GM23338 (cell line): ENCODE data around the gene PAEP. TPM values are rescaled to one million over a fixed set of nuclear protein-coding genes. Genes with fewer than 3 reads are reported as not detected.

ENCODE experiments used
- ATAC-seq: fragments of 200-7000 bp; cut with Tn5 transposase; 3 replicates; pipeline ENCODE4 v1.9.1; 2020
- DNase-seq: peaks from one replicate; pipeline ENCODE4 v3.0.0-alpha.2; 2015; ENCODE audit warnings: low spot score
- H2AFZ ChIP-seq: fragments of 200-600 bp; sonication (generic); 2 replicates; pipeline ENCODE4 v1.8.0; 2016; ENCODE audit warnings: antibody characterized with exemption, mild to moderate bottlenecking, moderate library complexity
- H3F3A ChIP-seq: fragments of 200-600 bp; sonication (generic); replicated peaks from 2 replicates; pipeline ENCODE4 v1.8.0; 2017; ENCODE audit warnings: antibody characterized with exemption, mixed run types, low read depth
- H3K27ac ChIP-seq: fragments of 200-600 bp; sonication (generic); 2 replicates; pipeline ENCODE4 v1.6.1; 2016; ENCODE audit warnings: low read depth
- H3K27me3 ChIP-seq: fragments of 200-600 bp; sonication (generic); 2 replicates; pipeline ENCODE4 v1.8.0; 2016; ENCODE audit warnings: mild to moderate bottlenecking, mixed run types, moderate library complexity; ENCODE audit not compliant: insufficient read depth
- H3K36me3 ChIP-seq: fragments of 200-600 bp; sonication (generic); 2 replicates; pipeline ENCODE4 v1.8.0; 2016; ENCODE audit warnings: mild to moderate bottlenecking; ENCODE audit not compliant: insufficient read depth
- H3K4me1 ChIP-seq: fragments of 200-600 bp; sonication (generic); 2 replicates; pipeline ENCODE4 v1.8.0; 2016; ENCODE audit warnings: mild to moderate bottlenecking, moderate library complexity; ENCODE audit not compliant: insufficient read depth
- H3K4me2 ChIP-seq: fragments of 200-600 bp; sonication (generic); 2 replicates; pipeline ENCODE4 v1.7.1; 2017; ENCODE audit warnings: mixed run types
- H3K4me3 ChIP-seq: fragments of 200-600 bp; sonication (generic); 2 replicates; pipeline ENCODE4 v1.6.1; 2016; ENCODE audit warnings: mixed run types
- H3K79me2 ChIP-seq: fragments of 200-600 bp; sonication (generic); replicated peaks from 2 replicates; pipeline ENCODE4 v1.8.0; 2017; ENCODE audit warnings: mild to moderate bottlenecking; ENCODE audit not compliant: insufficient read depth
- H3K9me2 ChIP-seq: fragments of 200-600 bp; sonication (generic); 2 replicates; pipeline ENCODE4 v1.8.0; 2017; ENCODE audit not compliant: insufficient read depth
- H4K20me1 ChIP-seq: fragments of 200-600 bp; sonication (generic); replicated peaks from 2 replicates; pipeline ENCODE4 v1.8.0; 2017; ENCODE audit warnings: mild to moderate bottlenecking; ENCODE audit not compliant: insufficient read depth
- H3K27ac Mint-ChIP-seq: 2 replicates; pipeline ENCODE4 v1.8.0; 2020; ENCODE audit warnings: inconsistent platforms, mild to moderate bottlenecking, moderate library complexity, mixed read lengths
- H3K27me3 Mint-ChIP-seq: 3 replicates; pipeline ENCODE4 v1.8.0; 2022; ENCODE audit warnings: low read depth, mild to moderate bottlenecking, moderate library complexity, mixed read lengths, inconsistent platforms; ENCODE audit not compliant: insufficient read depth, poor library complexity
- H3K36me3 Mint-ChIP-seq: 3 replicates; pipeline ENCODE4 v1.8.0; 2021; ENCODE audit warnings: low read depth, mild to moderate bottlenecking, inconsistent platforms, moderate library complexity, mixed read lengths
- H3K4me1 Mint-ChIP-seq: 3 replicates; pipeline ENCODE4 v1.8.0; 2020; ENCODE audit warnings: mild to moderate bottlenecking, inconsistent platforms, mixed read lengths
- H3K4me3 Mint-ChIP-seq: 3 replicates; pipeline ENCODE4 v1.8.0; 2021; ENCODE audit warnings: moderate library complexity, mild to moderate bottlenecking, inconsistent platforms, mixed read lengths
- H3K9me3 Mint-ChIP-seq: 3 replicates; pipeline ENCODE4 v1.8.0; 2020; ENCODE audit warnings: moderate library complexity, mild to moderate bottlenecking, inconsistent platforms, mixed read lengths
- CREB1 ChIP-seq: fragments of 250-450 bp; sonication (Bioruptor Pico); IDR thresholded peaks from 2 replicates; pipeline ENCODE4 v1.5.0; 2020; ENCODE audit warnings: low read depth, mild to moderate bottlenecking, moderate library complexity
- EZH2 ChIP-seq: fragments of 200-600 bp; sonication (generic); IDR thresholded peaks from one replicate; pipeline ENCODE4 v1.8.0; 2017; ENCODE audit warnings: antibody characterized with exemption, mild to moderate bottlenecking, low read depth; ENCODE audit not compliant: unreplicated experiment
- EZH2phosphoT487 ChIP-seq: fragments of 200-600 bp; sonication (generic); IDR thresholded peaks from one replicate; pipeline ENCODE4 v1.8.1; 2018; ENCODE audit warnings: antibody characterized with exemption; ENCODE audit not compliant: unreplicated experiment
- JUNB ChIP-seq: IDR thresholded peaks from one replicate; pipeline ENCODE4 v1.6.1; 2016; ENCODE audit warnings: antibody characterized with exemption; ENCODE audit not compliant: unreplicated experiment
- NANOG ChIP-seq: IDR thresholded peaks from 2 replicates; pipeline ENCODE4 v1.6.1; 2016; ENCODE audit warnings: antibody characterized with exemption, borderline replicate concordance
- POLR2AphosphoS5 ChIP-seq: IDR thresholded peaks from 2 replicates; pipeline ENCODE4 v1.6.1; 2016; ENCODE audit warnings: antibody characterized with exemption, low read depth
- STAT1 ChIP-seq: IDR thresholded peaks from one replicate; pipeline ENCODE4 v1.6.1; 2016; ENCODE audit warnings: antibody characterized with exemption; ENCODE audit not compliant: unreplicated experiment
- ZNF114 ChIP-seq: fragments of 250-450 bp; sonication (Bioruptor Pico); IDR thresholded peaks from 2 replicates; pipeline ENCODE4 v1.5.0; 2020; ENCODE audit warnings: mild to moderate bottlenecking, moderate library complexity
- ZNF331 ChIP-seq: fragments of 250-450 bp; sonication (Bioruptor Pico); IDR thresholded peaks from 2 replicates; pipeline ENCODE4 v1.5.0; 2020; ENCODE audit warnings: low read depth, mild to moderate bottlenecking, moderate library complexity
- polyA plus RNA-seq: library from polyadenylated mRNA; unstranded; fragments of >200 nt; fragmentation: Nextera tagmentation; extraction: Ambion mirVana; gene quantifications from 2 replicates; pipeline ENCODE4 v1.2.1, GENCODE V29; 2016
- total RNA-seq: library from RNA; depleted of rRNA; stranded (reverse); fragments of >200 nt; shearing (Covaris generic); gene quantifications from 2 replicates; pipeline ENCODE4 v1.2.3, GENCODE V29; 2014
- TF ChIP-seq, protein P1 (sequence below), 2 experiments: fragments of 200-600 bp in 1 of 2; sonication (generic) in 1 of 2; conservative IDR thresholded peaks; 2 replicates each; pipeline versions ENCODE4 v1.5.1 to v1.6.1; 2016 to 2017; ENCODE audit warnings: antibody characterized with exemption in 2 of 2, low read depth in 2 of 2, mild to moderate bottlenecking in 2 of 2, moderate library complexity in 1 of 2
- TF ChIP-seq, protein P2 (sequence below): IDR thresholded peaks from one replicate; pipeline ENCODE4 v1.6.1; 2018; ENCODE audit warnings: antibody characterized with exemption; ENCODE audit not compliant: unreplicated experiment
- TF ChIP-seq, protein P3 (sequence below): fragments of 250-450 bp; sonication (Bioruptor Pico); IDR thresholded peaks from 2 replicates; pipeline ENCODE4 v1.5.0; 2020; ENCODE audit warnings: mild to moderate bottlenecking, moderate library complexity
- TF ChIP-seq, protein P4 (sequence below): IDR thresholded peaks from 2 replicates; pipeline ENCODE4 v1.6.1; 2016; ENCODE audit warnings: antibody characterized with exemption

The PAEP gene
- total and polyA plus RNA-seq, 2 experiments from 2014 or later, result not detected

DNA sequence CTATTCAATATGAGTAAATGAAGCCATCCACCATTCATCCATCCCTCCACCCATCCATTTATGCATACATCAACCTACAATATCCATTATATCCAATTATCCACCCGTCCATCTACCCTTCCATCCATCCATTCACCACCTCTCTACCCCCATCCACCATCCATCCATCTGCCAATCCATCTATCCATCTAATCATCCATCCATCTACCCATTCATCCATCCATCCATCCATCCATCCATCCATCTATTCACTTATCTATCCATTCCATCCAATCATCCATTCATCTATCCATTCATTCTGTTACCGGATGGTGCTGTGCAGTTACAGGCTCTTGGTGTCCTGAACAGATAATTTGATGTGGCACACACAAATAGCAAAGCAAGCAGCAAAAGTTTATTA lies 10.7 kb downstream of the PAEP start:
- no peak overlapping the region for H3K4me3 Mint-ChIP-seq
- ATAC-seq, result no peak
- peaks cover 15% of the 10 kb centered on the region for H3K9me3 Mint-ChIP-seq

More for the DNA sequence above, 10.7 kb downstream of the PAEP start:
- Histone ChIP-seq H3K27me3 (no peaks in the 10 kb centered on the region), H3K4me3 (no peak overlapping the region), H3K27ac (no peak overlapping the region), H3K4me2 (no peak overlapping the region), H3K9me2 (no peaks in the 10 kb centered on the region), H3K4me1 (no peaks in the 10 kb centered on the region), H3F3A (no peaks in the 10 kb centered on the region), H3K79me2 (no peaks in the 10 kb centered on the region), H2AFZ (no peak overlapping the region), H4K20me1 (no peaks in the 10 kb centered on the region), H3K36me3 (no peaks in the 10 kb centered on the region)
- no peak for DNase-seq
- Mint-ChIP-seq H3K27ac (no peak overlapping the region), H3K4me1 (peaks cover 7% of the 10 kb centered on the region), H3K27me3 (peaks cover 2% of the 10 kb centered on the region), H3K36me3 (peaks cover 7% of the 10 kb centered on the region; the same call in 2 of the 3 replicates)
- TF ChIP-seq POLR2AphosphoS5, result no peak
- no peak for TF ChIP-seq NANOG
- TF ChIP-seq ZNF114 (CRISPR knock-in tag), result no peak
- TF ChIP-seq CREB1 (CRISPR knock-in tag), result no peak
- no peak for TF ChIP-seq ZNF331
- TF ChIP-seq, protein P1, sequence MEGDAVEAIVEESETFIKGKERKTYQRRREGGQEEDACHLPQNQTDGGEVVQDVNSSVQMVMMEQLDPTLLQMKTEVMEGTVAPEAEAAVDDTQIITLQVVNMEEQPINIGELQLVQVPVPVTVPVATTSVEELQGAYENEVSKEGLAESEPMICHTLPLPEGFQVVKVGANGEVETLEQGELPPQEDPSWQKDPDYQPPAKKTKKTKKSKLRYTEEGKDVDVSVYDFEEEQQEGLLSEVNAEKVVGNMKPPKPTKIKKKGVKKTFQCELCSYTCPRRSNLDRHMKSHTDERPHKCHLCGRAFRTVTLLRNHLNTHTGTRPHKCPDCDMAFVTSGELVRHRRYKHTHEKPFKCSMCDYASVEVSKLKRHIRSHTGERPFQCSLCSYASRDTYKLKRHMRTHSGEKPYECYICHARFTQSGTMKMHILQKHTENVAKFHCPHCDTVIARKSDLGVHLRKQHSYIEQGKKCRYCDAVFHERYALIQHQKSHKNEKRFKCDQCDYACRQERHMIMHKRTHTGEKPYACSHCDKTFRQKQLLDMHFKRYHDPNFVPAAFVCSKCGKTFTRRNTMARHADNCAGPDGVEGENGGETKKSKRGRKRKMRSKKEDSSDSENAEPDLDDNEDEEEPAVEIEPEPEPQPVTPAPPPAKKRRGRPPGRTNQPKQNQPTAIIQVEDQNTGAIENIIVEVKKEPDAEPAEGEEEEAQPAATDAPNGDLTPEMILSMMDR (conservative IDR thresholded peaks at IDR 0.05; ENCODE audit: low read depth in 2 of 2), result no peak
- TF ChIP-seq STAT1, result no peak
- no peak for TF ChIP-seq EZH2
- TF ChIP-seq, protein P2, sequence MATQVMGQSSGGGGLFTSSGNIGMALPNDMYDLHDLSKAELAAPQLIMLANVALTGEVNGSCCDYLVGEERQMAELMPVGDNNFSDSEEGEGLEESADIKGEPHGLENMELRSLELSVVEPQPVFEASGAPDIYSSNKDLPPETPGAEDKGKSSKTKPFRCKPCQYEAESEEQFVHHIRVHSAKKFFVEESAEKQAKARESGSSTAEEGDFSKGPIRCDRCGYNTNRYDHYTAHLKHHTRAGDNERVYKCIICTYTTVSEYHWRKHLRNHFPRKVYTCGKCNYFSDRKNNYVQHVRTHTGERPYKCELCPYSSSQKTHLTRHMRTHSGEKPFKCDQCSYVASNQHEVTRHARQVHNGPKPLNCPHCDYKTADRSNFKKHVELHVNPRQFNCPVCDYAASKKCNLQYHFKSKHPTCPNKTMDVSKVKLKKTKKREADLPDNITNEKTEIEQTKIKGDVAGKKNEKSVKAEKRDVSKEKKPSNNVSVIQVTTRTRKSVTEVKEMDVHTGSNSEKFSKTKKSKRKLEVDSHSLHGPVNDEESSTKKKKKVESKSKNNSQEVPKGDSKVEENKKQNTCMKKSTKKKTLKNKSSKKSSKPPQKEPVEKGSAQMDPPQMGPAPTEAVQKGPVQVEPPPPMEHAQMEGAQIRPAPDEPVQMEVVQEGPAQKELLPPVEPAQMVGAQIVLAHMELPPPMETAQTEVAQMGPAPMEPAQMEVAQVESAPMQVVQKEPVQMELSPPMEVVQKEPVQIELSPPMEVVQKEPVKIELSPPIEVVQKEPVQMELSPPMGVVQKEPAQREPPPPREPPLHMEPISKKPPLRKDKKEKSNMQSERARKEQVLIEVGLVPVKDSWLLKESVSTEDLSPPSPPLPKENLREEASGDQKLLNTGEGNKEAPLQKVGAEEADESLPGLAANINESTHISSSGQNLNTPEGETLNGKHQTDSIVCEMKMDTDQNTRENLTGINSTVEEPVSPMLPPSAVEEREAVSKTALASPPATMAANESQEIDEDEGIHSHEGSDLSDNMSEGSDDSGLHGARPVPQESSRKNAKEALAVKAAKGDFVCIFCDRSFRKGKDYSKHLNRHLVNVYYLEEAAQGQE, result no peak
- TF ChIP-seq EZH2phosphoT487, result no peak
- TF ChIP-seq, protein P3, sequence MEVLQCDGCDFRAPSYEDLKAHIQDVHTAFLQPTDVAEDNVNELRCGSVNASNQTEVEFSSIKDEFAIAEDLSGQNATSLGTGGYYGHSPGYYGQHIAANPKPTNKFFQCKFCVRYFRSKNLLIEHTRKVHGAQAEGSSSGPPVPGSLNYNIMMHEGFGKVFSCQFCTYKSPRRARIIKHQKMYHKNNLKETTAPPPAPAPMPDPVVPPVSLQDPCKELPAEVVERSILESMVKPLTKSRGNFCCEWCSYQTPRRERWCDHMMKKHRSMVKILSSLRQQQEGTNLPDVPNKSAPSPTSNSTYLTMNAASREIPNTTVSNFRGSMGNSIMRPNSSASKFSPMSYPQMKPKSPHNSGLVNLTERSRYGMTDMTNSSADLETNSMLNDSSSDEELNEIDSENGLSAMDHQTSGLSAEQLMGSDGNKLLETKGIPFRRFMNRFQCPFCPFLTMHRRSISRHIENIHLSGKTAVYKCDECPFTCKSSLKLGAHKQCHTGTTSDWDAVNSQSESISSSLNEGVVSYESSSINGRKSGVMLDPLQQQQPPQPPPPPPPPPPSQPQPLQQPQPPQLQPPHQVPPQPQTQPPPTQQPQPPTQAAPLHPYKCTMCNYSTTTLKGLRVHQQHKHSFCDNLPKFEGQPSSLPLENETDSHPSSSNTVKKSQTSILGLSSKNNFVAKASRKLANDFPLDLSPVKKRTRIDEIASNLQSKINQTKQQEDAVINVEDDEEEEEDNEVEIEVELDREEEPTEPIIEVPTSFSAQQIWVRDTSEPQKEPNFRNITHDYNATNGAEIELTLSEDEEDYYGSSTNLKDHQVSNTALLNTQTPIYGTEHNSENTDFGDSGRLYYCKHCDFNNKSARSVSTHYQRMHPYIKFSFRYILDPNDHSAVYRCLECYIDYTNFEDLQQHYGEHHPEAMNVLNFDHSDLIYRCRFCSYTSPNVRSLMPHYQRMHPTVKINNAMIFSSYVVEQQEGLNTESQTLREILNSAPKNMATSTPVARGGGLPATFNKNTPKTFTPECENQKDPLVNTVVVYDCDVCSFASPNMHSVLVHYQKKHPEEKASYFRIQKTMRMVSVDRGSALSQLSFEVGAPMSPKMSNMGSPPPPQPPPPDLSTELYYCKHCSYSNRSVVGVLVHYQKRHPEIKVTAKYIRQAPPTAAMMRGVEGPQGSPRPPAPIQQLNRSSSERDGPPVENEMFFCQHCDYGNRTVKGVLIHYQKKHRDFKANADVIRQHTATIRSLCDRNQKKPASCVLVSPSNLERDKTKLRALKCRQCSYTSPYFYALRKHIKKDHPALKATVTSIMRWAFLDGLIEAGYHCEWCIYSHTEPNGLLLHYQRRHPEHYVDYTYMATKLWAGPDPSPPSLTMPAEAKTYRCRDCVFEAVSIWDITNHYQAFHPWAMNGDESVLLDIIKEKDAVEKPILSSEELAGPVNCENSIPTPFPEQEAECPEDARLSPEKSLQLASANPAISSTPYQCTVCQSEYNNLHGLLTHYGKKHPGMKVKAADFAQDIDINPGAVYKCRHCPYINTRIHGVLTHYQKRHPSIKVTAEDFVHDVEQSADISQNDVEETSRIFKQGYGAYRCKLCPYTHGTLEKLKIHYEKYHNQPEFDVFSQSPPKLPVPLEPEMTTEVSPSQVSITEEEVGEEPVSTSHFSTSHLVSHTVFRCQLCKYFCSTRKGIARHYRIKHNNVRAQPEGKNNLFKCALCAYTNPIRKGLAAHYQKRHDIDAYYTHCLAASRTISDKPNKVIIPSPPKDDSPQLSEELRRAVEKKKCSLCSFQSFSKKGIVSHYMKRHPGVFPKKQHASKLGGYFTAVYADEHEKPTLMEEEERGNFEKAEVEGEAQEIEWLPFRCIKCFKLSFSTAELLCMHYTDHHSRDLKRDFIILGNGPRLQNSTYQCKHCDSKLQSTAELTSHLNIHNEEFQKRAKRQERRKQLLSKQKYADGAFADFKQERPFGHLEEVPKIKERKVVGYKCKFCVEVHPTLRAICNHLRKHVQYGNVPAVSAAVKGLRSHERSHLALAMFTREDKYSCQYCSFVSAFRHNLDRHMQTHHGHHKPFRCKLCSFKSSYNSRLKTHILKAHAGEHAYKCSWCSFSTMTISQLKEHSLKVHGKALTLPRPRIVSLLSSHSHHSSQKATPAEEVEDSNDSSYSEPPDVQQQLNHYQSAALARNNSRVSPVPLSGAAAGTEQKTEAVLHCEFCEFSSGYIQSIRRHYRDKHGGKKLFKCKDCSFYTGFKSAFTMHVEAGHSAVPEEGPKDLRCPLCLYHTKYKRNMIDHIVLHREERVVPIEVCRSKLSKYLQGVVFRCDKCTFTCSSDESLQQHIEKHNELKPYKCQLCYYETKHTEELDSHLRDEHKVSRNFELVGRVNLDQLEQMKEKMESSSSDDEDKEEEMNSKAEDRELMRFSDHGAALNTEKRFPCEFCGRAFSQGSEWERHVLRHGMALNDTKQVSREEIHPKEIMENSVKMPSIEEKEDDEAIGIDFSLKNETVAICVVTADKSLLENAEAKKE (CRISPR knock-in tag), result no peak
- TF ChIP-seq, protein P4, sequence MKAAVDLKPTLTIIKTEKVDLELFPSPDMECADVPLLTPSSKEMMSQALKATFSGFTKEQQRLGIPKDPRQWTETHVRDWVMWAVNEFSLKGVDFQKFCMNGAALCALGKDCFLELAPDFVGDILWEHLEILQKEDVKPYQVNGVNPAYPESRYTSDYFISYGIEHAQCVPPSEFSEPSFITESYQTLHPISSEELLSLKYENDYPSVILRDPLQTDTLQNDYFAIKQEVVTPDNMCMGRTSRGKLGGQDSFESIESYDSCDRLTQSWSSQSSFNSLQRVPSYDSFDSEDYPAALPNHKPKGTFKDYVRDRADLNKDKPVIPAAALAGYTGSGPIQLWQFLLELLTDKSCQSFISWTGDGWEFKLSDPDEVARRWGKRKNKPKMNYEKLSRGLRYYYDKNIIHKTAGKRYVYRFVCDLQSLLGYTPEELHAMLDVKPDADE, result no peak
- TF ChIP-seq JUNB, result no peak
